ENCODE results near the gene LYZL1. TPM values are rescaled to one million over a fixed set of nuclear protein-coding genes. Genes with fewer than 3 reads are reported as not detected.

Gene LYZL1
- total and polyA plus RNA-seq, 2 of the 8 experiments (the other 6 are each of a cell fraction or from before 2014, with no cell fraction given), result not detected

DNA sequence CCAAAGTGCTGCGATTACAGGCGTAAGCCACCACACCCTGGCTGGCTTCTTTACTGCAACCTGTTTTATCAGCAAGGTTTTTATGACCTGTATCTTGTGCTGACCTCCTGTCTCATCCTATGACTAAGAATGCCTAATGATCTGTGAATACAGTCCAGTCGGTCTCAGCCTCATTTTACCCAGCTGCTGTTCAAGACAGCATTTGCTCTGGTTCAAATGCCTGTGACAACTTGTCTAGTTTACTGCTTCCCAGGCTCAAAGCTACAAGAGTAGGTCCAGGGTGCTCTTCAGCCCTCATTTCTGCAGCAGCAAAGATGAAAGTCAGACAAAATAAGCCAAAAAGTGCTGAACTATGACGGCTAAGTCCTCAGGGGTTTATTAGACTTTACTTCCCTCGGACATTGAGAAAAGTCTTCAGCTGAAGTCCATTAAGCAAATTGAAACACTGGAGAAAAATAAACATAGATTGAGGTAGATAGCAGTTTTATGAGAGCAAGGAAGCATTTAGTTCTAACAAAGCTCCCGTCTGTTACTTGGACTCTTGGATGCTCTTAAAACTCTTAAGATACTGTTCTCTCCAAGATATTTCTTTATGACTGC lies 12.5 kb upstream of the LYZL1 start:
- FAIRE-seq (no peak), DNase-seq (ENCODE audit: low read depth in 1 of 2, low spot score in 2 of 2) (no peak)
- H3K56ac ChIP-seq (replicated peaks; ENCODE audit: insufficient read length, low read depth, low read length), result no peak overlapping the region
- no peaks in the 10 kb centered on the region for H3K79me2 ChIP-seq (ENCODE audit: control insufficient read depth in 1 of 2, insufficient read depth in 2 of 2, low read length in 2 of 2)
- H2BK15ac ChIP-seq (ENCODE audit: low read length), result 0 out of 2 replicates have a peak overlapping the region, but pooled peaks have one; percentile 37
- no peaks in the 10 kb centered on the region for H3K79me1 ChIP-seq (ENCODE audit: low read depth, low read length)
- no peak overlapping the region for H2BK12ac ChIP-seq (ENCODE audit: low read depth, low read length)
- H3K4me3 ChIP-seq (ENCODE audit: extremely low read depth in 1 of 4, insufficient read depth in 2 of 4, low read depth in 3 of 4, low read length in 4 of 4), result no peak overlapping the region
- no peaks in the 10 kb centered on the region for H3K9me3 ChIP-seq (ENCODE audit: insufficient read depth in 2 of 2, low read depth in 1 of 2, low read length in 1 of 2)
- ChIA-PET CTCF (ENCODE audit: partially characterized antibody) (interaction anchor here (0.8 kb wide), 1 partner anchor 37 kb away, joined by 3 read pairs; no protein-coding TSS in a partner anchor), POLR2A (ENCODE audit: partially characterized antibody) (no interaction called here)
- no peak overlapping the region for H2BK5ac ChIP-seq (ENCODE audit: low read depth, low read length)
- H3K4me2 ChIP-seq (ENCODE audit: insufficient read depth in 1 of 2, low read depth in 2 of 2, low read length in 2 of 2), result no peak overlapping the region
- H3K18ac ChIP-seq (ENCODE audit: extremely low read depth, low read length), result no peak overlapping the region
- no peaks in the 10 kb centered on the region for H3K23me2 ChIP-seq (ENCODE audit: low read depth, low read length)
- 94% methylated on average over 6 of the region's 6 CpGs; no CpG with 5 or more reads in 1 of the 2 experiments for WGBS, 2 experiments (ENCODE audit: extremely low coverage in 1 of 2, insufficient coverage in 1 of 2, insufficient read length in 1 of 2, insufficient replicate concordance in 2 of 2, low coverage in 1 of 2, low lambda C conversion rate in 2 of 2, missing lambda C conversion rate in 1 of 2)
- no peak overlapping the region for H3K27ac ChIP-seq (ENCODE audit: low read depth, low read length)
- H4K8ac ChIP-seq (ENCODE audit: extremely low read depth, insufficient read depth, low read length), result no peak overlapping the region
- H3K36me3 ChIP-seq (ENCODE audit: control insufficient read depth in 2 of 4, insufficient read depth in 4 of 4, low read length in 3 of 4), result no peaks in the 10 kb centered on the region
- no peak overlapping the region for H3K14ac ChIP-seq (ENCODE audit: insufficient read length)
- no peak overlapping the region for H2BK20ac ChIP-seq (ENCODE audit: low read length)
- no peaks in the 10 kb centered on the region for H3K27me3 ChIP-seq (replicated peaks in 1 of 4; ENCODE audit: control insufficient read depth in 3 of 4, extremely low read depth in 1 of 4, insufficient read depth in 3 of 4, low read length in 3 of 4)
- no peak overlapping the region for H2AK5ac ChIP-seq (ENCODE audit: low read depth, low read length)
- no peak overlapping the region for H2AFZ ChIP-seq (ENCODE audit: low read length)
- H3K9ac ChIP-seq (replicated peaks in 1 of 4; ENCODE audit: extremely low read depth in 1 of 4, low read depth in 3 of 4, low read length in 3 of 4), result no peak overlapping the region
- H4K20me1 ChIP-seq (replicated peaks in 1 of 2; ENCODE audit: control insufficient read depth in 1 of 2, insufficient read depth in 2 of 2, low read length in 2 of 2), result no peaks in the 10 kb centered on the region
- H2BK120ac ChIP-seq (replicated peaks; ENCODE audit: low read depth, low read length), result no peak overlapping the region
- H3K23ac ChIP-seq (ENCODE audit: insufficient read length), result no peak overlapping the region
- no peak for TF ChIP-seq SP2 (IDR thresholded peaks at IDR 0.05; ENCODE audit: low read length)
- TF ChIP-seq SRF (IDR thresholded peaks at IDR 0.05; ENCODE audit: low read depth, low read length), result no peak
- no peak for TF ChIP-seq POLR2AphosphoS5 (IDR thresholded peaks at IDR 0.05; ENCODE audit: low read depth, low read length)
- H4K91ac ChIP-seq (replicated peaks; ENCODE audit: insufficient read length, low read length), result no peak overlapping the region
- no peak overlapping the region for H4K5ac ChIP-seq (ENCODE audit: insufficient read length, low read depth, low read length)
- H3K4ac ChIP-seq (replicated peaks; ENCODE audit: insufficient read length, low read depth, low read length), result no peak overlapping the region
- H3K4me1 ChIP-seq (replicated peaks in 1 of 4; ENCODE audit: control insufficient read depth in 3 of 4, insufficient read depth in 4 of 4, low read length in 3 of 4), result no peaks in the 10 kb centered on the region

Measured in H1 (cell line).